Measurements from ENCODE around the gene KDM4B. TPM values are rescaled to one million over a fixed set of nuclear protein-coding genes. Genes with fewer than 3 reads are reported as not detected.

KDM4B gene
- total and polyA plus RNA-seq, 5 donors: 18.8 to 37.5 (median 26.6) TPM

- intact Hi-C loops (cut with DNase I): no loop called here
- Histone ChIP-seq H3K4me3 (ENCODE audit: low read length) (no peak overlapping the region), H3K9me3 (ENCODE audit: control insufficient read depth, low read length) (no peaks in the 10 kb centered on the region), H3K27ac (ENCODE audit: low read length) (no peak overlapping the region), H3K27me3 (ENCODE audit: control insufficient read depth, insufficient read depth) (no peaks in the 10 kb centered on the region), H3K4me1 (ENCODE audit: control insufficient read depth, insufficient read depth, low read length) (no peaks in the 10 kb centered on the region)
- DNase-seq: peak; percentile 71 to 80 (median 73)
- ATAC-seq: peak in 1 of 2 donors; percentile 50
- 62% methylated on average over 11 of the region's 11 CpGs for WGBS
Measured at GRCh38 chr19:5072115-5072514, 103.2 kb downstream of the KDM4B start.

DNA sequence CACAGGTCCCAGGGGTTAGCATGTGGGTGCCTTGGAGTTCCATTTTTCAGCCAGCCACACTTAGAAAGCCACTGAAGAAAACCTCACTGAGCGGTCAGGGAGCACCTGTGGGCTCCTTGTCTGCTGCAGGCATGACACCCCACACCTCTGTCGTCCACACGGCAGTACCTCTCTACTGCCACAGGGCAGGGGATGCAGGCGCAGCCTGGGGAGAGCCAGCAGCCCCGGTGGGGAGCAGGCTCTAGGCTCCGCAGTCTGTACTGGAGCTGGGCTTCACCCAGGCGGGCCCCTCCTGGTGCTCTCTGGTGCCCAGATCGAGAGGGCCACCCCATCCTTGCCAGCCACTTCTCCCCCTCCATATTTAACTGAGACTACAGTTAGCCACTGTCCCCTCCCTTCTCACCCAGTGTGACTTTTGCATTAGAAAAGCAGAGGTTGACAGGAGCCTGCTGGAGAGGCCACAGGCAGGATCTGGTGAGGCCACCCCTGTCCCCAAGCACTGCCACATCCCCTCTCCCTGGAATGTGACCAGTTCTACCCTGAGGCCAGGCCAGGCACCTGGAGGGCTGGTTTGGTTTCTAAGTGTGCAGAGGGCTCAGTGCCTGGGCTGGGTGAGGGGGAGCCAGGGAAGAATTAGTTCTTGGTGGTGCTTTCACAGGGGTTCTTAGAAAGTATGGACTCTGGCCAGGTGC, 104.4 kb downstream of the KDM4B start:
- no peaks in the 10 kb centered on the region for H3K9me3 ChIP-seq (ENCODE audit: control insufficient read depth, low read length)
- H3K4me3 ChIP-seq (ENCODE audit: low read length): no peak overlapping the region
- DNase-seq (no peak), ATAC-seq (no peak)
- 92% methylated on average over 8 of the region's 8 CpGs for WGBS
- no peak overlapping the region for H3K27ac ChIP-seq (ENCODE audit: low read length)
- intact Hi-C loops (cut with DNase I): no loop called here
- no peaks in the 10 kb centered on the region for H3K4me1 ChIP-seq (ENCODE audit: control insufficient read depth, insufficient read depth, low read length)
- H3K27me3 ChIP-seq (ENCODE audit: control insufficient read depth, insufficient read depth): no peaks in the 10 kb centered on the region

- H3K9me3 ChIP-seq (ENCODE audit: control insufficient read depth, low read length): no peaks in the 10 kb centered on the region
- 86% methylated on average over 20 of the region's 20 CpGs for WGBS
- no peak for ATAC-seq
Measured at GRCh38 chr19:5074407-5074806, 105.5 kb downstream of the KDM4B start.

DNA sequence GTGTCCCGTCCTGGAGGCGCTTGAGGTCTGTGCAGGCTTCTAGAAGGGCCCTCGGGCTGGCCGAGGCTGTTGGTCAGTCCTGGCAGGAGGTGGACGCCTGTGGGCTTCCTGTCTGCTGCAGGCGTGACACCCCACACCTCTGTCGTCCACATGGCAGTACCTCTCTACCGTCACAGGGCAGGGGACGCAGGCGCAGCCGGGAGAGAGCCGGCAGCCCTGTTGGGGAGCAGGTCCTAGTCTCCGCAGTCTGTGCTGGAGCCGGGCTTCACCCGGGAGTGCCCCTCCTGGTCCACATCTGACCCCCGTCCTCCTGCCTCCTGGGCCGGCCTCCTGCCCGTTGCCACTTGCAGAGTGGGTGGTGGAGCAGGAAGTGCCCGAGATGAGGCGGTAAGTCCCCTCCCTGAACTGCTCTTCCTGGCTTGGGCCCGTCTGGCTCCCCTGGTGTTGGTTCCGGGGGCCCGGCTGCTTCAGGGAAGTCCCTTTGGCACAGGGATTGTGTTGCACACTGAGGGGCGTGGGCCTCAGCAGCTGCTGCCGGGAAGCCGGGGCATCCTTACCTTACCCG, 106.0 kb downstream of the KDM4B start:
- 77% methylated on average over 27 of the region's 27 CpGs for WGBS
- Histone ChIP-seq H3K4me3 (ENCODE audit: low read length) (no peak overlapping the region), H3K4me1 (ENCODE audit: control insufficient read depth, insufficient read depth, low read length) (no peaks in the 10 kb centered on the region), H3K27me3 (ENCODE audit: control insufficient read depth, insufficient read depth) (no peaks in the 10 kb centered on the region), H3K9me3 (ENCODE audit: control insufficient read depth, low read length) (no peaks in the 10 kb centered on the region), H3K27ac (ENCODE audit: low read length) (no peak overlapping the region)
- intact Hi-C loops (cut with DNase I): no loop called here
- ATAC-seq (no peak), DNase-seq (peak in 2 of 3 donors; percentile 52 to 59)

More at GRCh38 chr19:5074407-5074806, 105.5 kb downstream of the KDM4B start:
- DNase-seq: peak in 1 of 3 donors; percentile 35
- Histone ChIP-seq H3K4me1 (ENCODE audit: control insufficient read depth, insufficient read depth, low read length) (no peaks in the 10 kb centered on the region), H3K4me3 (ENCODE audit: low read length) (no peak overlapping the region), H3K27me3 (ENCODE audit: control insufficient read depth, insufficient read depth) (no peaks in the 10 kb centered on the region), H3K27ac (ENCODE audit: low read length) (no peak overlapping the region)
- intact Hi-C loops (cut with DNase I): no loop called here

- intact Hi-C loops (cut with DNase I): no loop called here
- peak in 2 of 3 donors; percentile 41 to 46 for DNase-seq
- no peaks in the 10 kb centered on the region for H3K4me1 ChIP-seq (ENCODE audit: control insufficient read depth, insufficient read depth, low read length)
- 81% methylated on average over 13 of the region's 13 CpGs for WGBS
- no peak for ATAC-seq
- no peak overlapping the region for H3K27ac ChIP-seq (ENCODE audit: low read length)
- H3K9me3 ChIP-seq (ENCODE audit: control insufficient read depth, low read length): no peaks in the 10 kb centered on the region
- H3K4me3 ChIP-seq (ENCODE audit: low read length): no peak overlapping the region
- no peaks in the 10 kb centered on the region for H3K27me3 ChIP-seq (ENCODE audit: control insufficient read depth, insufficient read depth)
Measured at GRCh38 chr19:5075597-5075996, 106.7 kb downstream of the KDM4B start.

- intact Hi-C loops (cut with DNase I): no loop called here
- Histone ChIP-seq H3K27me3 (ENCODE audit: control insufficient read depth, insufficient read depth) (no peaks in the 10 kb centered on the region), H3K4me3 (ENCODE audit: low read length) (no peak overlapping the region), H3K27ac (ENCODE audit: low read length) (no peak overlapping the region), H3K4me1 (ENCODE audit: control insufficient read depth, insufficient read depth, low read length) (no peaks in the 10 kb centered on the region), H3K9me3 (ENCODE audit: control insufficient read depth, low read length) (no peaks in the 10 kb centered on the region)
- DNase-seq: peak in 2 of 3 donors; percentile 16 to 50
- 86% methylated on average over 42 of the region's 44 CpGs for WGBS
- ATAC-seq: no peak
Measured at GRCh38 chr19:5076440-5077208, 107.7 kb downstream of the KDM4B start.

GRCh38 chr19:5077209-5077515, 108.2 kb downstream of the KDM4B start:
- no peak overlapping the region for H3K4me3 ChIP-seq (ENCODE audit: low read length)
- H3K27me3 ChIP-seq (ENCODE audit: control insufficient read depth, insufficient read depth): no peaks in the 10 kb centered on the region
- no peak overlapping the region for H3K27ac ChIP-seq (ENCODE audit: low read length)
- DNase-seq (no peak), ATAC-seq (no peak)
- intact Hi-C loops (cut with DNase I): no loop called here
- WGBS: 95% methylated on average over 19 of the region's 19 CpGs
- H3K4me1 ChIP-seq (ENCODE audit: control insufficient read depth, insufficient read depth, low read length): no peaks in the 10 kb centered on the region
- H3K9me3 ChIP-seq (ENCODE audit: control insufficient read depth, low read length): no peaks in the 10 kb centered on the region

DNA sequence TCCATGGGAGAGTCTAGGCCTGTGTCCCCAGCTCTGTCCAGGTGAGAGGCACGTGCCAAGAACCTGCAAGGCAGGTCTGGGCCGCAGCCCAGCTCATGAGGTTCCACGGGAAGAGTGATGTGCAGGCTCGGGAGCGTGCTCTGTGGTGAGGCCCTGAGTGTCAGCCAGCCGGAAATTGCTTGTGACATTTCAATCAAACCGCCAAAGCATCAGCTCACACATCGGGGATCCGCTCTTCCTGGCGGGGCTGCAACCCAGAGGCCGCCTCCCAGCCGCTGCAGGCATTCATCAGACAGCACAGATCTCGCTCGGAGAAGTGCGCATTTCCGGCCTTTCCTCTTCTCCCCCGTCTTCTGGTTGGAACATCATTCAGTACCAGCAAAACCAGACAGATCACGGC, 109.3 kb downstream of the KDM4B start:
- Histone ChIP-seq H3K4me1 (ENCODE audit: control insufficient read depth, insufficient read depth, low read length) (no peaks in the 10 kb centered on the region), H3K9me3 (ENCODE audit: control insufficient read depth, low read length) (no peaks in the 10 kb centered on the region), H3K4me3 (ENCODE audit: low read length) (no peak overlapping the region), H3K27ac (ENCODE audit: low read length) (no peak overlapping the region), H3K27me3 (ENCODE audit: control insufficient read depth, insufficient read depth) (no peaks in the 10 kb centered on the region)
- intact Hi-C loops (cut with DNase I): no loop called here
- peak in 2 of 3 donors; percentile 41 to 47 for DNase-seq
- ATAC-seq: peak; percentile 3 to 7
- 67% methylated on average over 18 of the region's 18 CpGs for WGBS

DNA sequence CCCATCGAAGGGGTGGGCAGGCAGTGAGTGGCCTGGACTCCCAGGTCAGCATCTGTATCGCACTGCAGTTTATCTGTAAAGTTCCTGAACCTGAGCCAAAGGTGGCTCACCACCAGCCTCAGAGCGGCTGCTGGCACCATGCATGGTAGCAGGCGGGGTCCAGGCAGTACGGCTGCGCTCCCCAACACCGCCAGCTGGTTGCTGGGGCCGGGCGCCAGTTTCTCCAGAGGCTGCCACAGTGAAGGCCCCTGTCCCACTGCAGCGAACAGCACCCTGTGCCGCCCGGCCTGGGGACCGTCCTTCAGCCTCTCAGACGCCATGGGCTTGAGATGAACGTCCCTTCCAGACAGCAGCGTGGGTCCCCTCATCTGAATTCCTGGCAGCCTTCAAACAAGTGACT, 109.8 kb downstream of the KDM4B start:
- no peaks in the 10 kb centered on the region for H3K27me3 ChIP-seq (ENCODE audit: control insufficient read depth, insufficient read depth)
- no peaks in the 10 kb centered on the region for H3K4me1 ChIP-seq (ENCODE audit: control insufficient read depth, insufficient read depth, low read length)
- H3K27ac ChIP-seq (ENCODE audit: low read length): no peak overlapping the region
- intact Hi-C loops (cut with DNase I): no loop called here
- DNase-seq (peak in 2 of 3 donors; percentile 62 to 72), ATAC-seq (peak; percentile 13 to 31)
- no peaks in the 10 kb centered on the region for H3K9me3 ChIP-seq (ENCODE audit: control insufficient read depth, low read length)
- no peak overlapping the region for H3K4me3 ChIP-seq (ENCODE audit: low read length)
- WGBS: 71% methylated on average over 16 of the region's 16 CpGs

GRCh38 chr19:5079071-5079774, 110.3 kb downstream of the KDM4B start:
- no peaks in the 10 kb centered on the region for H3K9me3 ChIP-seq (ENCODE audit: control insufficient read depth, low read length)
- H3K27me3 ChIP-seq (ENCODE audit: control insufficient read depth, insufficient read depth): no peaks in the 10 kb centered on the region
- no peaks in the 10 kb centered on the region for H3K4me1 ChIP-seq (ENCODE audit: control insufficient read depth, insufficient read depth, low read length)
- DNase-seq (peak in 1 of 3 donors; percentile 54), ATAC-seq (no peak)
- intact Hi-C loops (cut with DNase I): no loop called here
- H3K4me3 ChIP-seq (ENCODE audit: low read length): no peak overlapping the region
- 73% methylated on average over 18 of the region's 18 CpGs for WGBS
- no peak overlapping the region for H3K27ac ChIP-seq (ENCODE audit: low read length)
